NCI-H2171 treated with DMSO at 0.1 percent for 48 hours (cell line): Measurements from ENCODE around the gene GRM3.

Experiments
- DNase-seq: peaks from one replicate; lab custom pipeline; 2025; lab: John Stamatoyannopoulos, UW

GRM3 gene

DNA sequence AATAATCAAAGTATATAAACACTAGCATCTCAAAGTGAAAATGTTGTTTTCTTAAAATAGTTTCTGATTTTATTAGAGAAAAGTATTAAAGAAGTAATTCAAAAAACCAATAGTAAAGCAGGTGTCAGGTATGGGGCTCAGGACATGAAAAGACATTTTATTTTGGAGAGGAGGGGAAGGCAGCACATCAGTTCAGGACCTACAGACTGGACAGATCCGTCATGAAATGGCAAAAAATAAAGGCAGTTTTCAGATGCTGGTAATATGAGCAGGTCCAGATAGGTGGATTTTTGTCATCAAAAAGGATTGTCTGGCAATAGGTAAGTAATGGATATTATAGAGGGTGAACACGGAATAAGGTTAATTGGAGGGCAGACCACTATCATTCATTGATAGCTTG lies 49.0 kb downstream of the GRM3 start:
- DNase-seq = no peak

DNA sequence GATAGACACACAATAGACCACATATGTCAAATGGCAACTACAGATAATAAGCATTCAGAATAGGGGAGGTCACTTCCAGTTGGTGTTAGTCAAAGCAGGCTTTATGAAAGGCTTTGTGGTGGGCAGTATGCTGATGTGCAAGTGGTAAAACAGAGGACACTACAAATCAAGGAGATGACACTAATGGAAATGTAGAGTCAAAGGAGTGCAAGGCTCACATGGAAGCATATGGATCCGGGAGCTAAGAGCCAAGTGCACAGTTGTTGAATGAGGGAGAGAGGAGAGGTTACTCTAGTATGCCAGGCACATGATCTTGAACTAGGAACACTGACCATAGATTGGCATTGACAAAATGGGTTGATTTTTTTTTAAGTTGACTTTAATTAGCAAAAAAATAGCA lies 62.7 kb downstream of the GRM3 start:
- no peak for DNase-seq

DNA sequence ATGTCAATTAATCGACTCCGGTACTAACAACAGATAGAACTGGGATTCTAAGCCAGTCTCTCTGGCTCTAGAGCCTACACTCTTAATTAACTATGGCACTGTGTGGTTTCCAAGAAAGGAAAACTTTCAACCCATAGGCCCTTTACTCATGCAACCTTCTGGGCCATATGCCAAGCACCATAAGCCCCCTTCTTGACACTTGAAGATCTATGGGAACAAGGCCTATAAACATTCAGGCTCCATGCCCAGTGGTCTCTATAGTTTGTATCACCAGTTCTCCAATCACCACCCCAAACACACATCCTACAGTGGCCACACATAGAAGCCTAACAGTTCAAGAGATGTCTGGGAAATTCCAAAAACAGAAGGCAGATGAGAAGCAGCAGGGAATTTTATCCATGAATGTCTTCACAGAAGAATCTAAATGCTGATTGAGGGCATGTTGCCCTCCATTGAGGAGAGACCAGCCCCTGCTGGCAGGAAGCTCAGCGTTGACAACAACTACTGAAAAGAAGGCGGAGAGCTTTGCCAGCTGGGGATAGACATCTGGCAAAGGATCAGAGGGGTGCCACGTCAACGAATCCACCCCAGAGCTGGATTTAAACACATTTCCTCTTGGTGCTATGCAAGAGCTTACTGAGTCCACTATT lies 64.4 kb downstream of the GRM3 start:
- no peak for DNase-seq

DNA sequence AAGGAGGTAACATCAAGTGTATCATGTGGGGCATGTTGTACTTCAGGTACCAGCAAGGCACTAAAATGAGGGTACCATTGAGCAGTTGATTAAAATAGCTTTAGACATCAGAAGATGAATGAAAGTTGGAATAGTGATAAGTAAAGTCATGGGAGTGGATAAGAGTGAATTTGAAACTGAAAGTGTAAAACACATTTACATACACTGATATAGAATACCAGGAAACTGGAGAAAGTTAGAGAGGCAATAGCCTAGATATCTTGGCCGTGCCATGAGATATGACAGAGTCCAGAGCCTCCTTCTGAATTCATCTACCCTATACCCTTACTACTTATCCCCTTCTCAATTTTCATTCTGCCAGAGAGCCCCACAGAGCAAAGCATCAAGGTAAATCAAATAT lies 76.6 kb downstream of the GRM3 start:
- no peak for DNase-seq

DNA sequence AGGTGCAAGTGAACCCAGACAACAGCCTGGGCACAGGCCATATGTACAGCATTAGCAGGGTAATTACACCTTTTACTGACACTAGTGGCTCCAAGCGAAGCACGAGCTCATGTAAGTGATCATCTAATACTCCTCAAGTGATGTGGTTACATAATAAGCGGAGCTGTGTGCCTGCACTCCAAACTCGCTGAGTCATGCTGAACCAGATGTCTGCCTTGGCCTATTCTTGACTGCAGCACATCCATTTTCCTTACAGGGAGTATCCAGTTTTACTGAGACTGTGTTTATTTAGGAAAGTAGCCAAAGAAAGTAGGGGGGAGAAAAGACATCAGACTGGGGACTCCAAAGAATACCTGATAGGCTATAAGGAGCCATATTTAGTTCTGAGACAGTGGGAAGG lies 90.1 kb downstream of the GRM3 start:
- DNase-seq = peak; percentile 33

DNA sequence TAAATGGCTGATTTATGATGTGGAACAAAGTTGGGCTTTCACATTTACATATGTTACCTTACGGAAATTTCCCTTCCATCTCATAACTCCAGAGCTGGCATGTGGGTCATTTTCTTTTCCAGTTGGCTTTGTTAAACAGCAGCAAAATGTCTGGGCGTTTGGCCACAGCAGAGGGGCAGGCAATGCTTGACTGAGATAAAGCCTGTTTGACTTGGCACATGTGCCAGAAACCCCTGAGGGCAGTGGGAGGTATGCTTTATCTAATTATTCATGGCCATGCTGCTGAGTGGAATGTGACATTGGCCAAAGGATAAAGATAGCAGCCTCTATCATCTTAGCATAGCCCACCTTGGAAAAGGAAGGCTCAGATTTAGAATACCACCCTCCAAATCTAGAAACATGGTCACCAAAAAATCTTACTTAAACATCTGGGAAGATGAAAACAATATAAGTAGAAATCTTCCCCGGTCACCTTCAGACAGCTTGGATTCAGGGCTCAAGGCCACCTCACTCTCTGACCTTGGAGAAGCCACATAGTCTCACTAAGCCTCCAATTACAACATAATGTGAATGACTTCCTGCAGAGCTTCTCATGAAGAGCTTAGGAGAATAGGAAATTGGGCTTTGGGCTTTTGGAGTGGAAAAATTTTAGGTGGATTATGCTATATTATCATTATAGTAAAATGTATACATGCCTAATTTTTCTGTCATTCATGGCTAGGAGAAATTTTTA lies 101.5 kb downstream of the GRM3 start:
- no peak for DNase-seq

DNA sequence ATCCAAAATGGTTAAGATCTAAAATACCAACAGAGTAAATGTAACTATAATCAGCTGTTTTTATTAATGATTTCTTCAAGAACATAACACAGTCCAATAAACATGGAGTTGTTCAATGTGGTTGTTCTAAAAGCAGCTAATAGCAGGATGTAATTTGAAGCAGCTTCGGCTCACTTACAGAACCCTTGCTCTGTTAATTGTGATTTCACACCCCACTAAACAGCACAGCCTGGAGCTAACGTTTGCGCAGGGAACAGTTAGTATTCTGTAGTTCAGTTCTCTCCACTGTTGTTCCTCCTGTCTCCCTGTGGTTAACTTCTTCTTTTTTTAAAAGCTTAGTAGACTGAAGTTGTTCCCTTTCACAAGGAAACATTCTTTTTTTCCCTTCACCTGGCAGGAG lies 104.0 kb downstream of the GRM3 start:
- peak; percentile 60 for DNase-seq

DNA sequence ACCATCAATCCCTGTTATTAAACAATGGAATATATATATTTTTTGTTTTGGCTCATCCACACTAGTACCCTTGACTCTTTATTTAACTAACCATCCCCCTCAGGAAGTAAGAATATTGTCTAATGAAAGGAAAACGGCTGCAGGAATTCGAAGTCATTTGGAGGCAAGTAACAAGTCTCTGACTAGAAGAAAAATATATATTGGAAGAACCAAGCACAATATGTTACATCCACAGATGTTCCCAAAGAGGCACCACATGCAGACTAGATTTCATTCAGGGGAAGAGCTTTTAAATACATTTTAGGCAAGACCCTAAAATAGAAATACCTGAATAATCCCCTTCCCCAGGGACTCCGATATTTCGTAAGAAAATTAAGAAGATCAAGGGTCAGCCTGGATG lies 104.5 kb downstream of the GRM3 start:
- no peak for DNase-seq

DNA sequence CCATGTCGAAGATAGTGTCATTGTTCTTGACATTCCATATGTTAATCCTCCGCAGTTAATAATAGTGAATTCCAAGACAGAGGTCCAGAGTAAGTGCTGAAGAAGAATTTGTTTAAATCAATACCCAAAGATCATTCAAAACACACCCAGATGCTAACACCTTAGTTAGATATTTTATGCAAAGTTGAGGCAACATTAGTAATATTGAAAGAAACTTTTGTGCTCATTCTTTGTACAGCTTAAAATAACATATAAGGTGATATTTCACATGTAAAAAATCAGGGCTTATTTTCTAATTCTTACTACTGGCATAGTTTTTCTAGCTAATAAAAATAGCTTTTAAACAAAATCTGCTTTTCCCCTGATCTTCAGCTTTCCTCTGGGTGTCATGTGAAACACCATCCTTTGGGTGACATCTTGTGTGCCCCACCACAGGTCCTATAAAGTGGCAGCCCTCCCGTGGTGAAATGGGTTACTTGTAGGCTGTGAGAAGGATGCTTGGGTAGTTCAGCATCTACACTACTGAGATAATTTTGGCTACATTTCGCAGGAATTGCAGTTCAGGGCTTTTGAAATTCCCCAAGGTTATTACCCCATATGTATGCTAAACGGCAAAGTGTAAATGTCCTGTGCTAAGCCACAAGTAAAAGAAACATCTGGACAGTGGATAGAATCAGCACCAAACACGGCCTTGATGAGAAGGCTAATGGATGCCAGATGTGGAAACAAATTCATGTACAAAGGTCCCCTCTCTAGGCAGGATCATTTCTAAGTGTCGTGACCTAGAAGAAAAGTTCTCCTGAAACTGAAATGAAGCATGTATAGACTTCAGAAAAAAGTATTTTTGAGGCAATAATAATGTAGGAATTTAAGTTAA lies 105.4 kb downstream of the GRM3 start:
- DNase-seq = no peak

DNA sequence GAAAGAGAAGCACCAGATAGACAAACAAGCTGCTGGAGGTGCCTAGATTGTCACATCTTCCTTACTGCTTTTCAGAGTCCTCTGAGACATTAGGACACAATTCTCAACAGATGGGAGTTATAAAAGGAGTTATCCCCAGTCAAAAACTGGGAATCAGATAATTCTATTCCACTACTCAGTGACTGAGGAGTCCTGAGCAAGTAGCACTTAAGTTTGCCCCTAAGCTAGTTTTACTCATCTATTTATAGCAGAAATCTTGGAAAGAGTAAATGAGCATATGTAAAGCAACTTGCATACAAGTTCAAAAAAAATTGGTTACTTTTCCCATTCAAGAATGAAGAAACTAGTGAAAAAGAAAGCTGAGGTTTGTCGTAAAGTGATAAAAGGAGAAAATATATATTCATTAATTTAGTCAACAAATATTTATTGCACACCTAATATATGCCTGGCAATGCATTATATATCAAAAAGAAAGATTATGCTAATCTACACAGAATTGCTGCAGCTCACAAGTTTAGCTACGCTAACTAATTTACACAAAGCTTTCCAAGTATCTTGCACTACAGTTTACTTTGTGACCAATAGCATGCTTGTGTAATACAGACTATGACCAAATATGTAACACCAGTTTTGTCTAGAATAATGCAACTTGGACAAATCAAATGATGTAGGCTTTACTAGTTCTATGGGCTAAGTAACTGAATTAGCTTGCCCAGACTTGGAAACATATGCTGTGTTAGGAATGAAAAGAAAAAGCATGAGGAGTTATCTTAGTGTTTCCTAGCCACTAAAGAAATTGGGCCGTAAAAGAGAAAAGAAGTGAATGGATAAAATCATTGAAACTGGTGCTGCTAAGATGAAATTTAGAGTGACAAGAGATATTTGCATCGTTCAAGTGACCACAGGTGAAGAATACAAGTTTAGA lies 106.3 kb downstream of the GRM3 start:
- no peak for DNase-seq

DNA sequence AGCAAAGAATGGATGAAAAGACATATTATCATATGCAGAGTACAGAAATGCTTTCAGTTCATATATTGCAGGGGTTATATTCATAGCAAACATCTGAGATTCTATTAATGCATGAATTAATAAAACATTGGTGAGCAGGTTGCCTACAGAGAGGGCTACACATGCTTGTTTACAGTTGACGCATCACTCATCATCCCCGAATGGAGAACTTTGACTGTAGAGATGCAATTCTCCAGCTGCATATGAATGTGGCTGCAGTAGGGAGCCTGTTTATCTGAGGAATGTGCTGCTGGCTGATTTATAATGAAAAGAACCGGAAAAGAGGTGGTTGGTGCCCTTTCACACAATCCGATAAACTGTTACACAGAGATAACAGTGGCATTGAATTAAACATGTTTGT lies 116.5 kb downstream of the GRM3 start:
- DNase-seq = no peak

DNA sequence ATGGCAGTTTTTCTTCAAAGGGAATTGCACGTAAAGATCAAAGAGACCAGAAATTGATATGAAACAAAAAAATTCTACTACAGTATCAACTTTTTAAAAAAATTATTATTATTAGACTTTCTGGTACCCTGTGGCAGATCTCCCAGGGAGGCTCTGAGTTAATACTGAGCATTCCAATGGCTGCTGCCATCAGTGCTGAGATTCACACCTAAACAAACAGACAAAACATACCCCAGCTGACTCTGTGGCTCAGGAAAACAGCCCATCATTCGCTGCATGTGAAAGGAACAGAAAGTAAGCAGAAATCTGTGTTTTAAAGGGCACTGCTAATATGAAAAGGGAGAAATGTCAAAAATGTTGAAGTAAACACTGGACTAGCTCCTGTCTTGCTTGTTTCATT lies 118.4 kb downstream of the GRM3 start:
- no peak for DNase-seq

DNA sequence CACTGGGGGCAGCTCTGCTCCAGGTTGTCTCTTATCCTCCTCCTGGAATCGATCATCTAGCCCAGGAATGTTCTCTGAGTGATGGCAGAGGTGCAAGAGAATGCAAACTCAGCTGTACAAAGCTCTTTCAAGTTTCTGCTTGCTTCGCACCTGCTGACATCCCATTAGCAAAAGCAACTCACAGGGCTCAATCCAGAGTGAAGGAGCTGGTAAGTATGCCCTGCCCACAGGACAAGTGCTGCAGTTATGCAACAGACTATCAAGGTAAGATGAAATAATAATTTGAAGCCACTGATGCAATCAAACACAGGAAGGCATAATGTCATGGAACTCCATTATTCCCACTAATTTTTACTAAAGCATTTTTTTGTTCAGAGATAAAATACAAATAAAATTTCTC lies 122.2 kb downstream of the GRM3 start:
- no peak for DNase-seq

DNA sequence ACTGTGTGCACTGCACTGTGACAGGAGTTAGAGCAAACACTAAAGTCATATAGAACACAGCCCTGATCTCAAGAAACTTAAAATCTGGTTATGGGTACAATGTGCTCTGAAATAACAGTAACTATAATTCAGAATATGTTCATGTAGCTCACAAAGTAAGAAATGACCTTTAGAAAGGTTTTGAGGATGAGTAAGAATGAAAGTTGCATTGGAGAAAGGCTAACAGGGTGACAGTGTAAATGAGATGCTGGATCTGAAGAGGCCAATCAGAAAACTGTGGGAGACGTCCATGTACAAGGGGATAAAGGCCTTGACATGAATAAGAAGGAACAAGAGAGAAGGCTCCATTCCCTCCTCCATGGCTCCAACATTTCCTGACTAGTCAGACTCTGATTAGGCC lies 124.7 kb downstream of the GRM3 start:
- no peak for DNase-seq

DNA sequence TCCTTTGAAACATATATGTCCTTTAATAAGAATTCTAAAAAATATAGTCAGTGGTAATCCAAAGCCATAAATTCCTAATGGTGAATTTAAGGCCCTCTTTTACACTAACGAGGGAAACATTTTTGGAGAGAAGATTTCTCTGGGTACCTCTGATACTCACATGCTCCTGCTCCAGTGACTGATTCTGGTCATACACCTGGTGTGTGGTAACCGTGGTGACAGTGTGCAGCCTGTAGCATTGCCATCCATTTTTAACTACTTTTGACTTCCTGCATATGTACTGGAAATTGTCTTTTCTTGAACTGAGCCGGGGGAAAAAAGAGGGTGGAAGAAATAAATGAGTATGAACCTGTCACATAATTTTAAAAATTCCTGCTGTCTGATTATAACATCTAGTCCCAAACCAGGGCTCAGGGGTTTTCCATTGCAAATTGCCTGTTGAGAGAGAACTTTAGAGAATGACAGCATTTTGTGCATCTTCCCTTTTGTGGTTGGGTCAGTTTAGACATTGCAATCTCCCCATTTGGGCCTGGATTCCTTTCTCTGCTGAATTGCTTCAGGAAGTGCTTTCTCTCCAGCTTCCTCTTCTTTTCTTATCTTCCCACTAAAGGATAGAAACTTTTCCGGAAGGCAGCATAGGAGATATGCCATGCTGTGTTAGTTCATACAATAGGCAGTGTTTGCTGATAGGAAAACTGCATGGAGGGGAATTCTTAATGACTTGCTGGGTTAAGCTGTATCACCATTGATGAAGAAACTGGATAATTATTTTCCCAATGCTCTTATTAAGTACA lies 125.5 kb downstream of the GRM3 start:
- DNase-seq = no peak

DNA sequence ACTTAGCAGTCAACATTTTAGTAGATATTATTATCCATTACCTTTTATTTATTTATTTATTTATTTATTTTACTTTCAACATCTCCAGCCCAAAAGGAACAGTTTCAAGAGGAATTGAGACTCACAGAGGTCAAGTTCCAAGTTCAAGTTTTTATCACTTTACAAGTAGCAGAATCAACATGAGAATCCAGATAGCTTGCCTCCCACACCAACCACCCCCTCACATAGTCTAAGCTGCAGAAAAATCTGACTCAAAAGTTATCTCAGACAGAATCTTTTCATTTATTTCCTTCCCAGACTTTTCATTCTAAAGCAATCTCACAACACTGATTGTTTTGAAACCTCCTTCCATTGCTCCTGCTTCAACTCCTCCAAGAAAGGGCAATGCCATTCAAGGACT lies 129.6 kb downstream of the GRM3 start:
- no peak for DNase-seq

DNA sequence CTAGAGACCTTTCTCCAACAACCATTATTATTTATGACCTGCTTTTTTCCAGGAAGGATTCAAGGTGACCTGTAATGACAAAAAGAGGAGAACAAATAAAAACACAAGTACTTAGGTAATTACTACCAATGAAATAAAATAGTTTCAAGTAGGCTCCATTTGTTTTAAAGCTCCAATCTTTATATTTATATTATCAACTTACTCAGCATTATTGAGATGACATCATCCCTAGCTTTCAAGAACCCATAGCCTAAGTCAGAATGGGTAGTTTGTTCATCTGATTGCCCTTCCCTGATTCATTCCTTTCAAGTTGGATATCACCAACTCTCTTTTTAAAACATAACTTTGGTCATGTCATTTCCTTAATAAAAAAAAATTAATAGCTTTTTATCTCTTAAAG lies 131.5 kb downstream of the GRM3 start:
- DNase-seq = no peak

DNA sequence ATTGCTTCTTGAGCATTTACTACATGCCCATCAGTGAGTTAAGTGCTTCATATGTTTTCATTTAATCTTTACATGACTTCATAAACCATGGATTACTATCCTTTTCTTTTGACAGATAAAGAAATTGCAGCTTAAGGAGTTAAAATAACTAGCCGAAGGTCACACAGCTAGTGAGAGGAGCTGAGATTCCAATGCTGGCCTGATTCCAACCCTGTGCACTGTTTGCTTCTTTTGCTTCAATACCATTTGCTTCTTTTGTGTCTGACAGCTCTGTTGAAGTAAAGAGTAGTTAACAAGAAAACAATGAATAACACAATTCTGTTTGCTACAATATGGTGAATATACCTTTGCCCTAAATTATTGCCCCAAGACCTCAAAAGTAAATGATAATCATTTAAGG lies 132.4 kb downstream of the GRM3 start:
- no peak for DNase-seq

DNA sequence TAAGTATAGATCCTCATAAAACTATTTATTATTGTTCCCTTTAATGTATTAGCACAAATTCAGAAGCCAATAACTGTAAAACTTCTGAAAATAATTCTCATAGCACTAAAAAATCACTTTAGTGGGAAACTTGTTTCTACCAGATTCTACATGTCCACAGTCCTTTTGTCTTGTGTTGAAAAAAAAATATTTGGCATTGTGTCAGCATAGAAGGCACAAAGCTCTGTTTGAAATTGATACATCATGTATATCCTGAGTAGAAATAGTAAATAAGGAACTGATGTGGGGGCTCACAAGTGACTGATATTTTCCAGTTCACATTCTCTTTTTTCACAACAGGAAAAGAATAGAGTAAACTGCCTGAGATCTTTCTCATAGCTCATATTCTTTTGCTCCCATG lies 134.6 kb downstream of the GRM3 start:
- no peak for DNase-seq

DNA sequence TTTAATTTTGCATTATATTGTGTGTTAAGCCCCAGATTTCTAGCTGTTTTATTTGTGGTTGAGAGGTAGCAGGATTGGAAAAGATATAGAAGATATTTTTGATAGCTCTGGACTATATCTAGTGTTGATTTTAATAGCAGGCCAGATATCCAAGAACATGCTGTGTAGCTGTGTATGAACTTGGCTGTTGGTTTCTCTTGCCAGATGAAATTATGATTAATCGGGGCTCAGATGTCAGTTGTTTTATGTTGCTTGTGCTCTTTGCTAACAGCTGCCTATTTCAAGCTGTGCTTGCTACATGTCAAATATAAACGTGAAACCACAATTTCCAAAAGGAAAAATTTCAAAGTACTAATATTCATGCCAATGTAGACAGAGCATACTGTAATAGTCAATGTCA lies 141.1 kb downstream of the GRM3 start:
- peak; percentile 2 for DNase-seq

DNA sequence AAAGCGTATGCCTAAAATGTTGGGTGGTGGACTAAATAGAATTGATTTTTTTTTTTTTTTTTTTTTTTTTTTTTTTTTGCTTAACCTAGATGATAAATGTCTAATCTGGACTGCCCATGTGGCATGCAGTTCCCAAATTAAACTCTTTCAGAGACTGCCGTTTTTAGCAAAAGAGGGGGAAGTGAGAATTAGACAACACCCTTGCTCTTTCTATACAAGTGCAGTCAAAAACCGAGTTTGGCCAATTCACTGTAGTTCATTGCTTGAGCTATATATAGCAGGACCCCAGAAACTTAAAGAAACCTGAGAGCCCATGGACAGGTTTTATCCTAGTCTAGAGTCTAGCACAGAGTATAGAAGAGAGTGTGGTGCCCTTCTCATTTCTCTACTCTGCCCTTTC lies 141.9 kb downstream of the GRM3 start:
- DNase-seq = no peak
